GM12892 (cell line): ENCODE measurements around the gene SMAD7.

Source experiments
- POLR2A ChIP-seq: IDR thresholded peaks from 2 replicates; pipeline ENCODE4 v1.6.1; 2011; ENCODE audit warnings: low read depth, low read length, control low read depth
- POLR2AphosphoS5 ChIP-seq: IDR thresholded peaks from 2 replicates; pipeline ENCODE4 v1.6.1; 2011; ENCODE audit warnings: low read depth, low read length, control low read depth
- TAF1 ChIP-seq: IDR thresholded peaks from 2 replicates; pipeline ENCODE4 v1.6.1; 2011; ENCODE audit warnings: low read depth, mild to moderate bottlenecking, control low read depth, low read length, borderline replicate concordance

DNA sequence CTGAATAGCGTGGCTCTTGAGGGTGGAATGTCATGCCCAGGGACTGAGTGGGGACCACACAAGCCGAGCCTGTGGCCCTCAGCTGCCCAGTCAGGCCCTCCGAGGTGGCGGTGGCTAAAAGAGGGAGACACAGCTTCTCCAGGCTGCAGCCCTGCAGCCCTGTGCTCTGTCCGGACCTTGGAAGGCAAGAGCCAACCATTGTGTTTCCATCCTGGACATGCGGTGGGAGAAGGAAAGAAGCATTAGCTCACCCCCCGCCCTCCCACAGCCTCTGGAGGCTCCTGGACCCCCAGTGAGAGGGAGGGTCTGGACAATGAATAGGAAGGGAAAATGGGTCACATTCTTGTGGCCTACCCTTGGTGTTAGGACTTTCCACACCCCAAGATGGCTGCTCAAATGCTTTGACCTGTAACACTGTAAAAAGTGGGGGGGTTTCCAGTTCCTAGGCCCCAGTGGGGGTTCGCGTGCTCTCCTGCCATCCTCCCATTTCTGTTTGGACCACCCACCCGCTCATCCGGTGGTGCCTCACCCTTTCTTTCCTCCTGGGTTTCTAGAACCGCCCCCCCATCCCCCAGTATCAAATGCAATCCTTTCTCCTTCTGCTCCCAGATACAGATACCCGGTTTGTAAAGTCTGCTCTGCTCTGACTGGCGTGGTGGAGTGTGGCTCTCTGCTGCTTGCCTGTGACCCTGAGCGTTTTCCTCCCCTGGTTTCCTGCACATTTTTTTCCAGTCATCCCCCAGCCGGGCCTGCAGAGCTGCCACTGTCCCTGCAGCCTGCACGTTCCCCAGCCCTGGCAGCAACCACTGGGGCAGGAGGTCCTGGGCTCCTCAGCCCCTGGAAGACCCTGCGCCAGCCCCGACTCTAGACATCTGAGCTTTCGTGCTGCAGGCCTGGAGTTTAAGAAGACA lies 36.3 kb upstream of the SMAD7 start:
- TF ChIP-seq POLR2AphosphoS5 (no peak), POLR2A (no peak), TAF1 (no peak)
